K562 (cell line): Measurements from ENCODE around the gene VWA8. TPM values are rescaled to one million over a fixed set of nuclear protein-coding genes. Genes with fewer than 3 reads are reported as not detected.

ENCODE experiments used
- ADNP ChIP-seq: fragments of 200-800 bp; sonication (Bioruptor generic); IDR thresholded peaks from 2 replicates; pipeline ENCODE4 v1.6.1; 2016; ENCODE audit warnings: missing genetic modification characterization, missing compliant biosample characterization
- DIDO1 ChIP-seq: fragments of 450-650 bp; IDR thresholded peaks from 2 replicates; pipeline ENCODE4 v1.6.1; 2016; ENCODE audit warnings: low read depth, missing biosample characterization, missing genetic modification characterization
- HBP1 ChIP-seq: fragments of 450-650 bp; formaldehyde crosslinking; IDR thresholded peaks from 2 replicates; pipeline ENCODE4 v1.4.0; 2022; ENCODE audit warnings: missing genetic modification characterization
- KDM1A ChIP-seq, 2 experiments: fragments of 450-650 bp; IDR thresholded peaks; 2 replicates each; pipeline ENCODE4 v1.6.1; 2016; ENCODE audit warnings: mild to moderate bottlenecking in 2 of 2
- MAZ ChIP-seq, 2 experiments: fragments of 450-650 bp in 1 of 2; sonication (generic) in 1 of 2; formaldehyde crosslinking; IDR thresholded peaks in 1 of 2; conservative IDR thresholded peaks in 1 of 2; 2 replicates each; pipeline versions ENCODE4 v1.4.0 to v1.5.0; 2020; ENCODE audit warnings: mild to moderate bottlenecking in 1 of 2, missing genetic modification reagents in 1 of 2
- NR2C2 ChIP-seq, 2 experiments: fragments of 200-800 bp in 1 of 2; sonication (Bioruptor generic) in 1 of 2; sonication (generic) in 1 of 2; formaldehyde crosslinking in 1 of 2; IDR thresholded peaks; 2 replicates each; pipeline versions ENCODE4 v1.6.1 to v1.8.0; 2016 to 2022; ENCODE audit warnings: mild to moderate bottlenecking in 1 of 2, missing compliant biosample characterization in 1 of 2, missing genetic modification characterization in 1 of 2, missing genetic modification reagents in 1 of 2
- RBBP5 ChIP-seq: fragments of 200-600 bp; sonication (generic); IDR thresholded peaks from 2 replicates; pipeline ENCODE4 v1.6.1; 2012; ENCODE audit warnings: borderline replicate concordance, mild to moderate bottlenecking, low read length, control low read depth, inconsistent platforms; ENCODE audit not compliant: insufficient read depth, poor library complexity, severe bottlenecking
- TBP ChIP-seq: optimal IDR thresholded peaks from 2 replicates; pipeline ENCODE3; 2011; ENCODE audit warnings: low read depth, low read length, improper control_type of control experiment
- ZBTB12 ChIP-seq: fragments of 250-450 bp; sonication (Bioruptor Pico); IDR thresholded peaks from 2 replicates; pipeline ENCODE4 v1.4.0; 2020
- ZFP36 ChIP-seq: fragments of 150-350 bp; IDR thresholded peaks from 2 replicates; pipeline ENCODE4 v1.6.1; 2018; ENCODE audit warnings: low read length, low read depth; ENCODE audit not compliant: partially characterized antibody
- ZNF143 ChIP-seq: sonication (generic); formaldehyde crosslinking; IDR thresholded peaks from 2 replicates; pipeline ENCODE4 v1.9.0; 2022; ENCODE audit warnings: mild to moderate bottlenecking, missing genetic modification reagents
- ZNF444 ChIP-seq: fragments of 250-450 bp; sonication (Bioruptor Pico); IDR thresholded peaks from 2 replicates; pipeline ENCODE4 v1.4.0; 2020; ENCODE audit warnings: mild to moderate bottlenecking, moderate library complexity
- polyA plus RNA-seq, 8 experiments: library from polyadenylated mRNA; depleted of rRNA in 4 of 8; stranded (reverse) in 5 of 8; unstranded in 3 of 8; fragments of >200 nt; fragmentation: Nextera tagmentation in 2 of 8; fragmentation: Illumina TruSeq in 1 of 8; extraction: Ambion mirVana in 2 of 8; extraction: Trizol in 1 of 8; gene quantifications; 2 replicates each; pipeline versions ENCODE4 v1.2.1 to v1.2.3, GENCODE V29; 2011 to 2014; ENCODE audit warnings: inconsistent platforms in 1 of 8, missing spikeins in 1 of 8
- total RNA-seq, 7 experiments: library from RNA; depleted of rRNA in 6 of 7; stranded (reverse); fragments of >200 nt in 6 of 7; fragmentation: Illumina TruSeq in 2 of 7; extraction: Trizol in 2 of 7; gene quantifications; 2 replicates each; pipeline versions ENCODE4 v1.2.1 to v1.2.3, GENCODE V29; 2011 to 2021; ENCODE audit warnings: low replicate concordance in 1 of 7
- TF ChIP-seq, protein P1 (sequence below): fragments of 250-450 bp; sonication (Bioruptor Pico); IDR thresholded peaks from 2 replicates; pipeline ENCODE4 v1.5.0; 2021

VWA8 gene
- total and polyA plus RNA-seq, 9 of the 15 experiments (the other 6 are each of a cell fraction or from before 2014, with no cell fraction given) = 2.1 to 18.5 (median 13.3) TPM

- peak; percentile 94 for TF ChIP-seq RBBP5
- TF ChIP-seq ZNF444 (CRISPR knock-in tag) = no peak
- TF ChIP-seq ADNP (tag) = 0 out of 2 replicates have a peak, but pooled peaks have one; percentile 45
- no peak for TF ChIP-seq HBP1 (CRISPR knock-in tag)
- TF ChIP-seq, protein P1, sequence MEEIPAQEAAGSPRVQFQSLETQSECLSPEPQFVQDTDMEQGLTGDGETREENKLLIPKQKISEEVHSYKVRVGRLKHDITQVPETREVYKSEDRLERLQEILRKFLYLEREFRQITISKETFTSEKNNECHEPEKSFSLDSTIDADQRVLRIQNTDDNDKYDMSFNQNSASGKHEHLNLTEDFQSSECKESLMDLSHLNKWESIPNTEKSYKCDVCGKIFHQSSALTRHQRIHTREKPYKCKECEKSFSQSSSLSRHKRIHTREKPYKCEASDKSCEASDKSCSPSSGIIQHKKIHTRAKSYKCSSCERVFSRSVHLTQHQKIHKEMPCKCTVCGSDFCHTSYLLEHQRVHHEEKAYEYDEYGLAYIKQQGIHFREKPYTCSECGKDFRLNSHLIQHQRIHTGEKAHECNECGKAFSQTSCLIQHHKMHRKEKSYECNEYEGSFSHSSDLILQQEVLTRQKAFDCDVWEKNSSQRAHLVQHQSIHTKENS (CRISPR knock-in tag) = no peak
- TF ChIP-seq ZNF143 = peak; percentile 21; the same call in 1 of the 2 replicates
- TF ChIP-seq ZFP36 = peak; percentile 86
- peak; percentile 67 to 78; a peak in 3 of 4 replicates for TF ChIP-seq MAZ (CRISPR knock-in tag; conservative IDR thresholded peaks at IDR 0.05 in 1 of 2, IDR thresholded peaks at IDR 0.05 in 1 of 2)
- TF ChIP-seq TBP = peak; percentile 72
- peak in 1 of 2 experiments; percentile 48; a peak in 1 of 4 replicates for TF ChIP-seq KDM1A (IDR thresholded peaks at IDR 0.05)
- no peak for TF ChIP-seq NR2C2 (CRISPR knock-in tag; IDR thresholded peaks at IDR 0.05)
- peak; percentile 52; the same call in 1 of the 2 replicates for TF ChIP-seq NR2C2 (tag; IDR thresholded peaks at IDR 0.05)
- no peak for TF ChIP-seq ZBTB12
- TF ChIP-seq DIDO1 = peak; percentile 50; the same call in 1 of the 2 replicates
Measured at GRCh38 chr13:41960637-41961465, at the start of gene VWA8 (continued).
